GM15510 (cell line): ENCODE results near the gene CEP290.

Experiments used
- POLR2A ChIP-seq: IDR thresholded peaks from 3 replicates; pipeline ENCODE4 v1.6.1; 2011; ENCODE audit warnings: borderline replicate concordance; ENCODE audit not compliant: insufficient read length; ENCODE audit errors: extremely low read depth

CEP290 gene

GRCh38 chr12:88145567-88146505, 3.9 kb upstream of the CEP290 start:
- no peak for TF ChIP-seq POLR2A

GRCh38 chr12:88144546-88145468, 2.9 kb upstream of the CEP290 start:
- TF ChIP-seq POLR2A: no peak

GRCh38 chr12:88144037-88144436, 2.1 kb upstream of the CEP290 start:
- no peak for TF ChIP-seq POLR2A

- TF ChIP-seq POLR2A: no peak
Measured at GRCh38 chr12:88142610-88142991, 713 bp upstream of the CEP290 start.

- TF ChIP-seq POLR2A: no peak
Measured at GRCh38 chr12:88141425-88141773, 489 bp downstream of the CEP290 start.

GRCh38 chr12:88132392-88132791, 9.5 kb downstream of the CEP290 start:
- no peak for TF ChIP-seq POLR2A

GRCh38 chr12:88127855-88128254, 14.0 kb downstream of the CEP290 start:
- no peak for TF ChIP-seq POLR2A

GRCh38 chr12:88127099-88127498, 14.8 kb downstream of the CEP290 start:
- no peak for TF ChIP-seq POLR2A

- no peak for TF ChIP-seq POLR2A
Measured at GRCh38 chr12:88122666-88123065, 19.2 kb downstream of the CEP290 start.

- no peak for TF ChIP-seq POLR2A
Measured at GRCh38 chr12:88113871-88114270, 28.0 kb downstream of the CEP290 start.

- TF ChIP-seq POLR2A: no peak
Measured at GRCh38 chr12:88111074-88111652, 30.7 kb downstream of the CEP290 start.

GRCh38 chr12:88108021-88108420, 33.9 kb downstream of the CEP290 start:
- TF ChIP-seq POLR2A: no peak

GRCh38 chr12:88093573-88093972, 48.3 kb downstream of the CEP290 start:
- no peak for TF ChIP-seq POLR2A

- TF ChIP-seq POLR2A: no peak
Measured at GRCh38 chr12:88092771-88093170, 49.1 kb downstream of the CEP290 start.

GRCh38 chr12:88084210-88084609, 57.7 kb downstream of the CEP290 start:
- no peak for TF ChIP-seq POLR2A
